HG03520 (cell line): Measurements from ENCODE around the gene TNS3.

Source experiments
- ATAC-seq: cut with Tn5 transposase; IDR thresholded peaks from one replicate; pipeline ENCODE4 v1.9.1; 2021; ENCODE audit warnings: mild to moderate bottlenecking, moderate library complexity; ENCODE audit not compliant: unreplicated experiment

The TNS3 gene

GRCh38 chr7:47490501-47491265 lies 91.2 kb downstream of the TNS3 start:
- no peak for ATAC-seq

GRCh38 chr7:47489624-47490023 lies 92.3 kb downstream of the TNS3 start:
- no peak for ATAC-seq

GRCh38 chr7:47488969-47489342 lies 93.0 kb downstream of the TNS3 start:
- ATAC-seq: no peak

- no peak for ATAC-seq
Observed at GRCh38 chr7:47488201-47488968, 93.5 kb downstream of the TNS3 start.

GRCh38 chr7:47485640-47486435 lies 96.1 kb downstream of the TNS3 start:
- ATAC-seq: no peak

GRCh38 chr7:47484923-47485639 lies 96.8 kb downstream of the TNS3 start:
- no peak for ATAC-seq

- ATAC-seq: no peak
Observed at GRCh38 chr7:47484457-47484856, 97.5 kb downstream of the TNS3 start.

GRCh38 chr7:47483604-47484273 lies 98.2 kb downstream of the TNS3 start:
- no peak for ATAC-seq

GRCh38 chr7:47482013-47482875 lies 99.7 kb downstream of the TNS3 start:
- no peak for ATAC-seq

- no peak for ATAC-seq
Observed at GRCh38 chr7:47481541-47482012, 100.3 kb downstream of the TNS3 start.

GRCh38 chr7:47480576-47481538 lies 101.1 kb downstream of the TNS3 start:
- ATAC-seq: peak; percentile 63

- ATAC-seq: no peak
Observed at GRCh38 chr7:47479821-47480575, 101.9 kb downstream of the TNS3 start.

- ATAC-seq: no peak
Observed at GRCh38 chr7:47478926-47479711, 102.8 kb downstream of the TNS3 start.

- ATAC-seq: no peak
Observed at GRCh38 chr7:47478017-47478344, 103.9 kb downstream of the TNS3 start.

GRCh38 chr7:47477191-47478016 lies 104.5 kb downstream of the TNS3 start:
- ATAC-seq: no peak

- no peak for ATAC-seq
Observed at GRCh38 chr7:47475880-47476227, 106.1 kb downstream of the TNS3 start.
